Stomach (tissue), 9 donors: ENCODE measurements around the gene SMG9. TPM values are rescaled to one million over a fixed set of nuclear protein-coding genes. Genes with fewer than 3 reads are reported as not detected.
"Not testable (repeated sequence)": the region's sequence is repeated elsewhere in the genome, so short reads cannot be mapped to it uniquely, and the experiment has no call there.

Source experiments
- DNase-seq, 2 donors: peaks; one replicate each; pipeline versions ENCODE4 v3.0.0 to v3.0.0-alpha.2; 2013 to 2019
- H3K27ac ChIP-seq, 5 donors: fragments of 200-600 bp in 4 of 5; sonication (generic) in 4 of 5; one replicate each; pipeline ENCODE4 v1.5.1; 2013 to 2019; ENCODE audit warnings: mild to moderate bottlenecking in 1 of 5, moderate library complexity in 1 of 5
- H3K27me3 ChIP-seq, 3 donors: fragments of 200-600 bp; sonication (generic); one replicate each; pipeline ENCODE4 v1.5.1; 2017 to 2019; ENCODE audit warnings: mixed run types in 1 of 3
- H3K36me3 ChIP-seq, 4 donors: fragments of 200-600 bp; sonication (generic); 1 replicate in 3 of 4; 2 replicates in 1 of 4; pipeline ENCODE4 v1.5.1; 2016 to 2019
- H3K4me1 ChIP-seq, 4 donors: fragments of 200-600 bp; sonication (generic); one replicate each; pipeline ENCODE4 v1.5.1; 2016 to 2019
- H3K4me3 ChIP-seq, 4 donors: fragments of 200-600 bp; sonication (generic) in 3 of 4; one replicate each; pipeline ENCODE4 v1.5.1; 2016 to 2019; ENCODE audit warnings: mild to moderate bottlenecking in 1 of 4
- H3K9me3 ChIP-seq, 4 donors: fragments of 200-600 bp; sonication (generic); one replicate each; pipeline ENCODE4 v1.5.1; 2016 to 2019
- EP300 ChIP-seq: sonication (generic); formaldehyde crosslinking; IDR thresholded peaks from one replicate; pipeline ENCODE4 v1.6.1; 2017; ENCODE audit warnings: antibody characterized with exemption
- POLR2A ChIP-seq, 4 donors: fragments of 450-650 bp; IDR thresholded peaks; one replicate each; pipeline ENCODE4 v1.6.1; 2016; ENCODE audit warnings: antibody characterized with exemption in 4 of 4, control low read depth in 2 of 4, mild to moderate bottlenecking in 1 of 4, moderate library complexity in 1 of 4
- POLR2AphosphoS5 ChIP-seq, 3 donors: sonication (generic); formaldehyde crosslinking; IDR thresholded peaks; one replicate each; pipeline ENCODE4 v1.6.1; 2016; ENCODE audit warnings: antibody characterized with exemption in 3 of 3
- WGBS, 5 donors: extraction: QIAGEN DNeasy Blood & Tissue Kit in 3 of 5; methylation state at CpG; one replicate each; pipeline versions ENCODE4 v1.1.5 to v1.1.7; 2013 to 2018; 5-methylcytosine and 5-hydroxymethylcytosine counted together
- intact Hi-C: fragments of 100-400 bp; cut with DNase I; formaldehyde crosslinking; loops from one replicate; pipeline ENCODE4 v1.15.1; 2023; ENCODE audit warnings: low total_unique reads
- polyA plus RNA-seq, 3 donors: library from polyadenylated mRNA; stranded (reverse); fragments of 200-250 nt; gene quantifications; one replicate each; pipeline ENCODE4 v1.2.3, GENCODE V29; 2013
- total RNA-seq, 5 donors: library from RNA; depleted of rRNA; stranded (reverse); fragments of >200 nt; gene quantifications; one replicate each; pipeline versions ENCODE4 v1.1.0 to v1.2.3, GENCODE V29; 2014 to 2016
- TF ChIP-seq, protein P1 (sequence below), 7 experiments: fragments of 450-650 bp in 4 of 7; fragments of 200-600 bp in 3 of 7; sonication (generic) in 3 of 7; IDR thresholded peaks; one replicate each; pipeline ENCODE4 v1.5.1; 2016 to 2019; ENCODE audit warnings: antibody characterized with exemption in 7 of 7, control low read depth in 2 of 7, mild to moderate bottlenecking in 1 of 7
- donor health status: healthy with polysubstance abuse.
- donor health status: Bipolar disorder and iron deficiency.
- donor health status: healthy.

Gene SMG9
- total and polyA plus RNA-seq, 8 donors: 3.5 to 59.4 (median 17.0) TPM

DNA sequence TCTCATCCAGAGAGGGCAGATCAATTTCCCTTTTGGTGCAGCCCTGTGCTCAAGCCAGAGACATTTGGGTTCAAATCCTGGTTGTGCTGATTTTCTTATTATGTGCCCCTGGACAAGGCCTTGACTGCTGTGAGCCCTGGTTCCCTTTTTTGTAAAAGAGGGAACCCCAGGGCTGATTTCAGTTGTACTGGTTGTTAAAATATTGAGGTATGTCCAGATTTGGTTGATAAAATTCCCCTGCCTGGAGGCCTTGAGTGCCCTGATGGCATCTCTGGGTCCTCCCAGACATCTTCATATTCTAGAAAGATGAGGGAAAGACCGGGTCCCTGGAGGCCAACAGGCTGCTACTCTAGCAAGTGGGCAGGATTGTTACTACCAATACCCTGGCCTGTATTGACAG is 70.4 kb downstream of the SMG9 start:
- 70 to 93% (median 80%) methylated on average over 1 of the region's 1 CpG for WGBS, 5 donors
- peaks cover 0 to 13% (median 0%) of the 10 kb centered on the region in 4 donors for H3K4me1 ChIP-seq

DNA sequence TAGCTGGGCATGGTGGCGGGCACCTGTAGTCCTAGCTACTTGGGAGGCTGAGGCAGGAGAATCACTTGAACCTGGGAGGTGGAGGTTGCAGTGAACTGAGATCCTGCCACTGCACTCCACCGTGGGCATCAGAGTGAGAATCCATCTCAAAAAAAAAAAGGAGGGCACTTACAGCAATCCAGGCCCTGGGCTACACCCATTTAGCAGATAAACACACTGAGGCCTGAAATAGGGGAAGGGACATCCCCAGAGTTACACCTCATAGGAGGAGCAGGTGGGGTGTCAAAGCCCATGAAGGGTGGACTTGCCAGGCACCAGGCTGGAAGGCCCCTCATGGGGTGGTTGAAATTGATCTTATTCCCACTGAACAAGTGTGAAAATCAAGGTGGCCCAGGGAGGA is 70.9 kb downstream of the SMG9 start:
- TF ChIP-seq POLR2A (IDR thresholded peaks at IDR 0.05): no peak
- intact Hi-C loops: no loop called here
- Histone ChIP-seq H3K36me3 (no peaks in the 10 kb centered on the region), H3K9me3 (no peaks in the 10 kb centered on the region), H3K4me1 (peaks cover 0 to 13% (median 0%) of the 10 kb centered on the region in 4 donors), H3K27me3 (no peaks in the 10 kb centered on the region), H3K4me3 (no peak overlapping the region), H3K27ac (no peak overlapping the region)
- WGBS, 5 donors: 55 to 97% (median 70%) methylated on average over 2 of the region's 2 CpGs
- DNase-seq: no peak

More for the DNA sequence above, 70.4 kb downstream of the SMG9 start:
- Histone ChIP-seq H3K9me3 (no peaks in the 10 kb centered on the region), H3K36me3 (no peaks in the 10 kb centered on the region), H3K27ac (no peak overlapping the region), H3K27me3 (no peaks in the 10 kb centered on the region), H3K4me3 (no peak overlapping the region)
- TF ChIP-seq POLR2A (IDR thresholded peaks at IDR 0.05): no peak
- no peak for TF ChIP-seq EP300
- TF ChIP-seq, protein P1, sequence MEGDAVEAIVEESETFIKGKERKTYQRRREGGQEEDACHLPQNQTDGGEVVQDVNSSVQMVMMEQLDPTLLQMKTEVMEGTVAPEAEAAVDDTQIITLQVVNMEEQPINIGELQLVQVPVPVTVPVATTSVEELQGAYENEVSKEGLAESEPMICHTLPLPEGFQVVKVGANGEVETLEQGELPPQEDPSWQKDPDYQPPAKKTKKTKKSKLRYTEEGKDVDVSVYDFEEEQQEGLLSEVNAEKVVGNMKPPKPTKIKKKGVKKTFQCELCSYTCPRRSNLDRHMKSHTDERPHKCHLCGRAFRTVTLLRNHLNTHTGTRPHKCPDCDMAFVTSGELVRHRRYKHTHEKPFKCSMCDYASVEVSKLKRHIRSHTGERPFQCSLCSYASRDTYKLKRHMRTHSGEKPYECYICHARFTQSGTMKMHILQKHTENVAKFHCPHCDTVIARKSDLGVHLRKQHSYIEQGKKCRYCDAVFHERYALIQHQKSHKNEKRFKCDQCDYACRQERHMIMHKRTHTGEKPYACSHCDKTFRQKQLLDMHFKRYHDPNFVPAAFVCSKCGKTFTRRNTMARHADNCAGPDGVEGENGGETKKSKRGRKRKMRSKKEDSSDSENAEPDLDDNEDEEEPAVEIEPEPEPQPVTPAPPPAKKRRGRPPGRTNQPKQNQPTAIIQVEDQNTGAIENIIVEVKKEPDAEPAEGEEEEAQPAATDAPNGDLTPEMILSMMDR (IDR thresholded peaks at IDR 0.05): no peak
- TF ChIP-seq POLR2AphosphoS5 (IDR thresholded peaks at IDR 0.05): no peak
- intact Hi-C loops: no loop called here
- DNase-seq: no peak

DNA sequence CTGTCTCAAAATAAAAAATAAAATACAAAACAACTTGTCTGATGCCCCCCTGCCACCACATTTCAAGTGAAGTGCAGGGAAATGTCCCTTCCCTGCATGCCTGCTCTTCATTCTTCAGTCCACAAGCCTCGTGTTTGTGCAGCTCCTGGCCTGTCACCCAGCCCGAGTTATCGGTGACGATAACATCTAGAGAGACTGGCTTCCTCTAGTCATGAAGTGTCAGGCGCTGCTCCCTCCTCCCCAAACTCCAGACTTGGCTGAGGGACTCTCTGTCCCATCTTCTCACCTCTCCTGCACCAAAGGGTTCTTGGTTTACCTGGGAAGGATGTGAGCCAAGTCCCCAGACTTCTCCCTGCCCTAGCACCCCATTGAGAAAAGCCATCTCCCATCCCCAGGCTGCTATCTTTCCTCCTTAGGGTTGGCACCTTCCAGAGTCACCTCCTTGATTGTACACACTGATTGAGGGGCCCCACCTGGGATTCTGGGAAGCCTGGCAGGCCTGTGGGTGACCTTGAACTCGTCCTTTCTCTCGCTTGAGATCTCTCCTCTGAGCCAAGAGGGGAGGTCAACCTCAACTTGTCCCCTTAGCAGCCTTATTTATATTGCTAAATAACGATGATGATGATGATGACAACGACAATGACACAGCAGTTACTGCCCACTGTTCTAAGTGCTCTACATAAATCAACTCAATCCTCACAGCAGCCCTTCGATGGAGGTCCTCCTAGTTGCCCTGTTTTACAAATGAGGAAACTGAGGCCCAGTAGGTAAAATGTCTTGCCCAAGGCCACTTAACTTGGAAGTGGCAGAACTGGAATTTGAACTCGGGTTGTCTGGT is 71.7 kb downstream of the SMG9 start:
- WGBS, 5 donors: 52 to 55% (median 55%) methylated on average over 11 of the region's 11 CpGs
- H3K36me3 ChIP-seq: no peaks in the 10 kb centered on the region

DNA sequence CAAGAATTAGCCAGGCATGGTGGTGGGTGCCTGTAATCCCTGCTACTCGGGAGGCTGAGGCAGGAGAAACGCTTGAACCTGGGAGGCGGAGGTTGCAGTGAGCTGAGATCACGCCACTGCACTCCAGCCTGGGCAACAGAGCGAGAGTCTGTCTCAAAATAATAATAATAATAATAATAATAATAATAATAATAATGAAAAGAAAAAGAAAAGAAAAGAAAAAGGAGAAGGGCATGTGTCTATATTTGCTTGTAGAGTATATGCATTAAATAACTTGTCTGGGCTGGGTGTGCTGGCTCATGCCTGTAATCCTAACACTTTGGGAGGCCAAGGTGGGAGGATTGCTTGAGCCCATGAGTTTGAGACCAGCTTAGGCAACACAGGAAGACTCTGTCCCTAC is 72.5 kb downstream of the SMG9 start:
- 90 to 96% (median 92%) methylated on average over 5 of the region's 5 CpGs for WGBS, 5 donors
- H3K4me1 ChIP-seq: peaks cover 0 to 13% (median 0%) of the 10 kb centered on the region in 4 donors
- H3K36me3 ChIP-seq, intact Hi-C loops, H3K27ac ChIP-seq, H3K9me3 ChIP-seq, DNase-seq, H3K4me3 ChIP-seq, H3K27me3 ChIP-seq: not testable (repeated sequence)

More for the DNA sequence above, 71.7 kb downstream of the SMG9 start:
- Histone ChIP-seq H3K9me3 (no peaks in the 10 kb centered on the region), H3K27ac (no peak overlapping the region), H3K4me1 (peaks cover 0 to 13% (median 0%) of the 10 kb centered on the region in 4 donors), H3K4me3 (no peak overlapping the region), H3K27me3 (no peaks in the 10 kb centered on the region)
- intact Hi-C loops: no loop called here
- DNase-seq: no peak
- TF ChIP-seq POLR2A (IDR thresholded peaks at IDR 0.05): no peak
- TF ChIP-seq, protein P1 (IDR thresholded peaks at IDR 0.05): no peak
- TF ChIP-seq POLR2AphosphoS5 (IDR thresholded peaks at IDR 0.05): no peak

DNA sequence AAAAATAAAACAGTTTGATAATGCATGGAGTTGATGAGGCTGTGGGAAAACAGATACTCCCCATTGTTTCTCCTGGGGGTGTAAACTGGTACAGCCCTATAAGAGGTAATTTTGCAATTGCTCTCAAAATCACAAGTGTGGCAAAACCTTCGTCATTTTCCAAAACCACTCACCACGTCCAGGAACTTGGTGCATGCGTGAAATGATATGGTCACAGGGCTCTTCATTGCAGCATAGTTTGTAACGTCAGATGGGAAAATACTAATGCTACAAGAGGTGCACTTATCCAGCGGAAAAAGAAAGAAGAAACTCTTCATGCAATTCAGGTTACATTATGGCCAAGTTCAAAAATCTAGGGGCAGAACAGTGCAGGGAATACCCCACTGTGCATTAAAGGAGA is 72.9 kb downstream of the SMG9 start:
- intact Hi-C loops: no loop called here
- Histone ChIP-seq H3K36me3 (no peaks in the 10 kb centered on the region), H3K9me3 (no peaks in the 10 kb centered on the region), H3K4me3 (no peak overlapping the region), H3K4me1 (peaks cover 0 to 13% (median 0%) of the 10 kb centered on the region in 4 donors), H3K27ac (no peak overlapping the region), H3K27me3 (no peaks in the 10 kb centered on the region)
- no peak for DNase-seq
- 68 to 85% (median 80%) methylated on average over 5 of the region's 5 CpGs for WGBS, 5 donors
- TF ChIP-seq POLR2A (IDR thresholded peaks at IDR 0.05) (no peak), POLR2AphosphoS5 (IDR thresholded peaks at IDR 0.05) (no peak), EP300 (no peak)
- TF ChIP-seq, protein P1 (IDR thresholded peaks at IDR 0.05): no peak
